Hepatic stellate cell (primary cell): ENCODE measurements around the gene FECH.
A peak's percentile ranks its signal among the peaks of the same experiment; 100 is the strongest.

Experiments
- DNase-seq: peaks from one replicate; pipeline ENCODE4 v3.0.0; 2011; ENCODE audit warnings: low spot score

Gene FECH

GRCh38 chr18:57581301-57581934 is 5.1 kb downstream of the FECH start:
- no peak for DNase-seq

DNA sequence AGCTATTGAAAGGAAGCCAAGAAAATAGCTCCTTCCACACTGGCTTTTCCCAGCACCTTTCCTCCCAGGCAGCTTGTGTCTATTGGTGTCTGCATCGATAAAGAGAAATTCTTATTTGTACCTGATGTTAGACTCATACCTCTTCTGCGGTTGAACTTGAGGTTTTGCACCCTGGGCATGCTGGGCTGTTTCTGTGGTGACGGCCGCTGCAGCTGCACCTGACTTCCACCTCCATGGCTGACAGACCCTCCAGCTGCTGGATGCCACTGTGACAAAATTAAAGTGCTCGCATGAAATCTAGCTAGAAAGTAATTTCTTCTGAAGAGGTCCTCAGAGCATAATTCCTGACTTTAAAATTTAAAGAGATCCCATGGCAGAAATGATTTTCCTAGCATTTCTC is 6.6 kb downstream of the FECH start:
- DNase-seq = no peak

- DNase-seq = no peak
Observed at GRCh38 chr18:57576316-57576715, 10.2 kb downstream of the FECH start.

- no peak for DNase-seq
Observed at GRCh38 chr18:57575542-57575941, 11.0 kb downstream of the FECH start.

GRCh38 chr18:57574866-57575265 is 11.6 kb downstream of the FECH start:
- no peak for DNase-seq

DNA sequence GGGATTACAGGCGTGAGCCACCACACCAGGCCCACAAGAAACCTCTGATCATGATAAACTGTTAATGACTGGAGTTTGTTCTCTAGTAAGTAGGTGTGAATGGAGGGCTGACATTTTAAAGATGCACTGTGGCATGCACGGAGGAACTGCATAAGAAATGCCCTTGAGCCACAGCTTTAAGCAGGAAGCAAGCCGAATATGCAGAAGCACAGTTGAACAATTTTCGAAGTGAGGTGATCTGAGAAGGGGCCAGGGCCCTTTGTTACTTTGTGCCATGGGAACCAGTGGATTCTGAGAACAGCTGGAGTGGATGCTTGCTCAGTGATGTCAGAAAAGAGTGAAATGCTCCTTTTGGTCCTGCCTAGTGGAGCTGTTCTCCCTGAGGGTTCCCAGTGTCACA is 16.3 kb downstream of the FECH start:
- no peak for DNase-seq

GRCh38 chr18:57569133-57569532 is 17.4 kb downstream of the FECH start:
- DNase-seq = no peak

DNA sequence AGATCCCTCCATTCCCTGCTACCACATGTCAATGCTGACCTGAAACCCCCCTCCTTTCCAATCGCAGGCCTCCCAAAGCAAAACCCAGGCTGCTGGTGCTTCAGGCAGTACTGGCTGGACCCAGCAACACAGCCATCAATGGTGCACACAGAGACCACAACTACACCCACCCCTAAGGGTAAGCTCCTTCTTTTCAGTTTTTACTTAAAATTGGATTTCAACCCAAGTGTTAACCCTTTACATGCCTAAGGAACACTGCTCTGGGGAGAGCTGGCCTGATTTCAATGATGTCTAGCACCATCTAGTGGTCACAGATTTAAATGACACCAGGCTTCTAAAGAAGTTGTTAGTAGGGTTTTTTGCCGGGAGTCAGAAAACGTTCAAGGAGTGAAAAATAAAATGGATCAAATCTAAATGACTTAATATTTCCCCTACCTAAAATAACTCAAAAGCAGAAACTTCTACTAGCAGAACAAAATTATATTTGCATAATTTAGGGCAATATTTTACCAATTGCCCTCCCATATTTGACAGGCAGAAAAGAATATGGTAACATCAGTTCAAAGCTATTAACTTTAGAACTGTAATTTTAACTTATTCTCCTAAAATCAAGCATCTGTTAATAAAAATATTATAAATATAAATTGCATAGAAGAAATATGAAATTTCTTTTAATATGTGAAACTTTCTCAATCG is 24.6 kb downstream of the FECH start:
- peak; percentile 58 for DNase-seq

- DNase-seq = no peak
Observed at GRCh38 chr18:57561261-57561660, 25.2 kb downstream of the FECH start.

DNA sequence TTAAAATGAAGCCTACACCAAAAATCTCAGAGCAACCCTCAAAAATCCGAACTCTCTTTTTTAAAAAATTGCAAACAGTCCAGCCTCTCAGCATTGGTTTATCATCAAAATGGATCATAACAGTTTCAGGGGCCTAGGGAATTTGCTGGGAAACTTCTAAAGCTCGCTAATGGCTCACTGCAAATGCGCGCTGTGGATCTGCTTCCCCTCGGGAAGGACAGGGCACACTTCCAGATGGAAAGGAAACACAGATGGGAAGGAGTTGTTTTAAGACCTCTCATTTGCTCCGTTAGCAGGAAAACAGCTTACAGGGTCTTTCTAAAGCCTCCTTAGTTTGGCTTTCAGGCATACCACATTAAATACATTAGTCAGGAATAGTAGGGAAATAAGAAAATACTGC is 27.2 kb downstream of the FECH start:
- DNase-seq = no peak

DNA sequence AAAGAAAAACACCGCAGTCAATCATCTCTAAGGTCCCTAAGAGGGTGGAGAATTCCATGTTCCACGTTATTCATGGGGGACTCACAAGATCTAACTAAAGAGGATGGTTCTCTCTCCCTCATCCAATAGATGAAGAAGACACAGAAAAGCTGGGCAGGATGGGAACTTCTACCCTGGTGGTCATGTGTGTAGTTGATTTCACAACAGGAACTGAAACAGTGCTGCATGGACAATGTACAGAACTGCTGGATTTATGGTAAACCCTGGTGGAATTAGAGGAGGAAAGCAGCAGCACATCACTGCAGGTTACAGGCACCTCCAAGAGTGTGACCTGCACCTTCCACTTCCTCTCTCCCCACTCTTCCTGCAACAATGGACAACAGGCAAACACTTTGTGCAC is 31.4 kb downstream of the FECH start:
- DNase-seq = no peak

DNA sequence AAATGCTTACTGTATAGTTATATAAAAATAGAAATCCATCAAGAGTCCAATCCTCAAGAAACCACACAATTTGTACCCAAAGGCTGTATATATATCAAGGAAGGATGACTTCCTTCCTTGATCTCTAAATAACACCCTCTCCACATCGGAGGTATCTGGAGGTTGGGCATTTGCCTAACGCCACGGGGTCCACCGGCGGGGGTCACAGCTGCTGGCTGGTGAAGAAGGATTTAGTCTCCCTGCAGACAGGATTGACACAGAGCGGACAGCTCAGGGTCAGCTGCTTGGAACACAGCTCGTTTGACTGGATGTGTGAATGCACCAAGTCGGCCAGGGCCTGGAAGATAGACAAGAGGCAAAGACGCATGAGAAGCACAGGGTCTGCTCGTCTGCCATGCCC is 36.0 kb downstream of the FECH start:
- no peak for DNase-seq

- DNase-seq = no peak
Observed at GRCh38 chr18:57547260-57547659, 39.2 kb downstream of the FECH start.

DNA sequence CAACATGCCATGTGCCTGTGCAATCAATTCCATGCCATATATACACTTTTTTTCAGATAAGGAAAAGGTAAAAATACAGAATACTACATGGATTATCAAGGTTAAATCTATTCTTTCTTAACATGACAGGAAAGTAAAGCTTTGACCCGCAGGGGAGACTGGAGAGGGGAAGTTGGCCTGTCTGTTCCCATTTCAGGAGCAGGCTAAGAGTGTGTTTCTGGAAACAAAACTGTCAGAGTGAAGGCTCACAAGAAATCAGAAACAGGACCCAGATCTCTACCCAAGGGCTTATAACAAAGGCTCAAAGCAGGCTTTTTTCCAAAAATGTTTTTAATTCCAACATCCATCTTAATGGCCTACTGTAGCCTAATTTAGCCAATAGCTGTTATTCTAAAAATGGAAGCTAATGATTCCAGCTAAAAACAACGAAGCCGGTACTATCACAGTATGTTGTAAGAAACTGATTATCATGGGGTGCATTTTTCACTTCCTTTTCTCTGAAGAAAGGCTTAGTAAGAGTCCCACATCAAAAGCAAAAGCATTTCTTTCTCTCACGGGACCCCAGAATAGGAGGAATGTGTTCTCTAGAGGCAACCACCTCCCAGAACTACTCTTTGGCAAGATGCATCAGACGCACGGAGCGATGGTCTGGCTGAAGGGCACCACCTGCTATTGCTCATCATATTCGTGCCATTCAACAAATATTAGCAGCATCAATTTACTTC is 41.4 kb downstream of the FECH start:
- no peak for DNase-seq

GRCh38 chr18:57543560-57543959 is 42.9 kb downstream of the FECH start:
- no peak for DNase-seq

GRCh38 chr18:57542812-57543427 is 43.6 kb downstream of the FECH start:
- DNase-seq = no peak

GRCh38 chr18:57542126-57542525 is 44.4 kb downstream of the FECH start:
- peak; percentile 19 for DNase-seq

DNA sequence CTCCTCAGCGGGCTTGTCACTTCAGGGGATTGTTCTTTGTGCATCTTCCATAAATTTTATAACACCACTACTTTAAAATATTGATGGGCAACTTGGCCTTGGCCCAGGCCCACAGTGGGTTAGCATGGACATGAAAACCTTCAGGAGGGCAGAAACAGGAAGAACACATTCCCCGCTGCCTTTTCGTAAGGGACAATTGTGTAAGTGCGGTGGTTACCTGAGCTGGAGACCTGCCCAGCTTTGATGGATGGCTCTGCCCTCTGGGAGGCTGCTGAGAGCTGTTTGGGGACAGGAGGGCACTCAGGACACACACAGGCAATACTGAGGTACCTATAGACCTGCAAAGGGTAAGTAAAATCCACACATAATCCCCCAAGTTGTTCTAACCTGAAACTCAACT is 46.8 kb downstream of the FECH start:
- no peak for DNase-seq

DNA sequence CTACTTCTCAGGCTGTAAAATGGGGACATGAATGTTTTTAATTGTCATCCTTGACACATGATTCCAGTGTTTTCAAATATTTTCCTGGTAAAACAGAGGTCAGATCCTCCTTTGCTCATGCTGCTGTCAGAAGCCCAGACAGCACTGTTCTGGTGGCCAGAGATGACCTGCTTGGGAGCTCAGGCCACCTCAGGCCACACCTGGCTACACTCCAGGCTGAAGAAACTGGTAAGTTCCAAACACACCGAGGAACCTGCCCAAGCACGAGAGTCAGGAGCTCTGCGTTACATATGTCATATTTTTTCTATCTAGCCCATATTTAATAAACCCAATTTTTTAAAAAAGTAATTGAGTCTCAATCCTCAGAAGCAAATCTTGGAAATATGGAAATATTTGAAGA is 47.9 kb downstream of the FECH start:
- DNase-seq = no peak

DNA sequence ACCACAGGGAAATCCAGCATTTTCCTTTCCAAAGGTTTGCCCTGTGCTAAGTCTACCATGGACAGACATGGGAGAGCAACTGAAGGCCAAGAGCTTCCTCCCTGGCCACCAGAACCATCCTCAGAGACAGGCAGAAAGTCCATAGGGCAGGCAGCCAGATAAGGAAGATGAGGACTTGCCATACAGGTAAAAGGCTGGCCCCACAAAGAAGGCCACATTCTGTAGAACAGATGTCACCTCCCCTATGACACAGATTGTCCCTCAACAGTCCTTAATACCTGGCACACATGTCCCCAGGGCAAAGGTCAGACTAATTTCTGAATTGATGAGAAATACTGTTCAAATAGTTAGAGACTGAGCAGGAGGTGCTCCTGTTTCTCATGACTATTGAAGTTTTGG is 52.0 kb downstream of the FECH start:
- DNase-seq = no peak

DNA sequence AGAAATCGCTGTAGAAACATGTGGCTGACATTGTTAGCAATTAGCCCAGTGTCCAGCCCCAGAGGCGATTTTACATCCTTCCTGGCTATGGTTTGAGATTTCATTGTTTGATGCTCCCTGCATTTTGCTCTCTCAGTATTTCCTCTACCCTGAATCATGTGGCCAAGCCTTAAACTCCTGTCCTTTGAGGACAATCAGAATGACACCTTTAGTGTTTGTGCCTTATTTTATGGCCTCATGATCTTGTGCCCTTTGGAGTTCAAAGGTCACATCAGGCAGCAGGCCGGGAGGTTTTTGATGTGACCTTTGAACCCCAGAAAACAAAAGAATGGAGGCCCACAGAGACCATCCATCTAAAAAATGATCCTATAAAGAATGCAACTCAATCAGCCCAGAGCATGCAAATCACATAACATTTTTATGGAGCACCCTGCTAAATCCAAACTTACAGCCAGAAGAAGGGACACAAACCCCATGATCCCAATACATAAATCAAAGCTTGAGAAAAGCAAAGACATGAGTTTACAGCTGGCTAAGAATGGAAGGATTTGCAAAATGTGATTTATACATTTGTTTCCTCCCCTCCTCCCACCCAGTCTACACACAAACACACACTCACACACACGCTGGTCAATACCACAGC is 52.5 kb downstream of the FECH start:
- DNase-seq = no peak
